Fibroblast of the aortic adventitia (primary cell): ENCODE measurements around the gene AP1AR. TPM values are rescaled to one million over a fixed set of nuclear protein-coding genes. Genes with fewer than 3 reads are reported as not detected.

Source experiments
- DNase-seq: peaks from one replicate; pipeline ENCODE4 v3.0.0-alpha.2; 2010; ENCODE audit warnings: low read depth
- H3K4me3 ChIP-seq: 2 replicates; pipeline ENCODE4 v1.5.1; 2011; ENCODE audit warnings: low read depth, mild to moderate bottlenecking, control low read depth, low read length, moderate library complexity
- total RNA-seq: library from RNA; depleted of rRNA; stranded (reverse); fragments of >200 nt; gene quantifications from 2 replicates; pipeline ENCODE4 v1.2.3, GENCODE V29; 2012; ENCODE audit warnings: low replicate concordance
- TF ChIP-seq, protein P1 (sequence below): IDR thresholded peaks from 2 replicates; pipeline ENCODE4 v1.5.1; 2011; ENCODE audit warnings: mild to moderate bottlenecking, low read length, control low read depth, inconsistent platforms; ENCODE audit not compliant: insufficient read depth

Gene AP1AR
- total RNA-seq, 1 donor, result 25.8 TPM

GRCh38 chr4:112210777-112211176 lies 20.8 kb upstream of the AP1AR start:
- TF ChIP-seq, protein P1, sequence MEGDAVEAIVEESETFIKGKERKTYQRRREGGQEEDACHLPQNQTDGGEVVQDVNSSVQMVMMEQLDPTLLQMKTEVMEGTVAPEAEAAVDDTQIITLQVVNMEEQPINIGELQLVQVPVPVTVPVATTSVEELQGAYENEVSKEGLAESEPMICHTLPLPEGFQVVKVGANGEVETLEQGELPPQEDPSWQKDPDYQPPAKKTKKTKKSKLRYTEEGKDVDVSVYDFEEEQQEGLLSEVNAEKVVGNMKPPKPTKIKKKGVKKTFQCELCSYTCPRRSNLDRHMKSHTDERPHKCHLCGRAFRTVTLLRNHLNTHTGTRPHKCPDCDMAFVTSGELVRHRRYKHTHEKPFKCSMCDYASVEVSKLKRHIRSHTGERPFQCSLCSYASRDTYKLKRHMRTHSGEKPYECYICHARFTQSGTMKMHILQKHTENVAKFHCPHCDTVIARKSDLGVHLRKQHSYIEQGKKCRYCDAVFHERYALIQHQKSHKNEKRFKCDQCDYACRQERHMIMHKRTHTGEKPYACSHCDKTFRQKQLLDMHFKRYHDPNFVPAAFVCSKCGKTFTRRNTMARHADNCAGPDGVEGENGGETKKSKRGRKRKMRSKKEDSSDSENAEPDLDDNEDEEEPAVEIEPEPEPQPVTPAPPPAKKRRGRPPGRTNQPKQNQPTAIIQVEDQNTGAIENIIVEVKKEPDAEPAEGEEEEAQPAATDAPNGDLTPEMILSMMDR, result no peak
- H3K4me3 ChIP-seq, result no peak overlapping the region
- no peak for DNase-seq

DNA sequence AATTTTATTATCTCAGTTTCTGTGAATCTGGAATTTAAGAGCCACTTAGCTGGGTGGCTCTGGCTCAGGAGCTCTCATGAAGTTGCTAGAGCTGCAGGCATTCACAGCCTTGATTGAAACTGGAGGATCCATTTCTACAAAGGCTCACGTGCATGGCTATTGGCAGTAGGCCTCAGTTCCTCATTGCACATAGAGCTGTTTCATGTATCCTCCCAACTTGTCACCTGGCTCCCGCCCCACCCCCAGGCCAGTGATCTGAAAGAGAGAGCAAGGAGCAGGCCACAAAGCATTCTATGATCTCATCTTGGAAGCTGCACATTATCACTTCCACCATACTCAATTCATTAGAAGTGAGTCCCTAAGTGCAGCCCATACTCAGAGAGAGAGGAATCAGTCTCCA lies 18.5 kb upstream of the AP1AR start:
- no peak overlapping the region for H3K4me3 ChIP-seq
- DNase-seq, result no peak
- TF ChIP-seq, protein P1, result no peak

- TF ChIP-seq, protein P1, result no peak
- peak; percentile 85 for DNase-seq
- no peak overlapping the region for H3K4me3 ChIP-seq
Measured at GRCh38 chr4:112213856-112214255, 17.7 kb upstream of the AP1AR start.

DNA sequence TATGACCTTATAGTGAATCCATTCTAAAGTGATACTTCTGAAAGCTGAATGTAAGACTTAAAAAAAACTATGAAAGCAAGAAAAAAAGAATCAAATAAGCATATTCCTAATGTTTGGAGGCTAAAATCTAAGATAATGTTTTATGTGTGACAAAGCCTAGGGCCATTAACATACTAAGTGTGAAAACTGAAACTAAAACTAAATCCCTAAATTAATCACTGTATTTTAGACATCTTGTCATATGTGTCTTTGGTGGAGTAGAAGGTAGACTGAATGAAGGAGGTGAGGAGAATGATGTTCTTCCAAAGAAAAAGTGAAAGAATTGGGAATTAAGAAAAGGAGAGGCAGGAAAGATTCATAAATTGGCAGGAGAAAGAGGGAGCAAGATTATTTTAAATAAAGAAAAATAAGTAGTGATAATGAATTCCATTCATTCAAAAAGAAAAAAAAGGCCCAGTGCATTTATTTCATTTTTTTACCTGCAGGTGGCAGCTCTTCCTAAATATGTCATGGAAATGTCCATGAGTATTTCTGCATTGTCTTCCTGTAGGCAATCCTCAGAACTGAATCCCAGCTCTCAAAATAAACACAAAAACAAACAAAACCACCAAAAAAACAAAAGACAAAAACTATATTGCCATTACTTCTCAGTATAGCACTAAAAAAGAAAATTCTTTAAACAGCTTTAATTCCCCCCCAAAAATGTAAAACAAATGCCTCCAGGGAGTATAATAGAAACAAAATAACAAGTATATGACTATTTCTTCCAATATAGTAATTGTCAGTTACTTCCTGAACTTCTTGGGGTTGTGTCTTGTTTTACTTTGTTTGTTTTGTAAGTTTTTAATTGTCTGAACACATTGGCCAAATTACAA lies 17.0 kb upstream of the AP1AR start:
- no peak overlapping the region for H3K4me3 ChIP-seq
- TF ChIP-seq, protein P1, result peak; percentile 47
- DNase-seq, result peak; percentile 55

DNA sequence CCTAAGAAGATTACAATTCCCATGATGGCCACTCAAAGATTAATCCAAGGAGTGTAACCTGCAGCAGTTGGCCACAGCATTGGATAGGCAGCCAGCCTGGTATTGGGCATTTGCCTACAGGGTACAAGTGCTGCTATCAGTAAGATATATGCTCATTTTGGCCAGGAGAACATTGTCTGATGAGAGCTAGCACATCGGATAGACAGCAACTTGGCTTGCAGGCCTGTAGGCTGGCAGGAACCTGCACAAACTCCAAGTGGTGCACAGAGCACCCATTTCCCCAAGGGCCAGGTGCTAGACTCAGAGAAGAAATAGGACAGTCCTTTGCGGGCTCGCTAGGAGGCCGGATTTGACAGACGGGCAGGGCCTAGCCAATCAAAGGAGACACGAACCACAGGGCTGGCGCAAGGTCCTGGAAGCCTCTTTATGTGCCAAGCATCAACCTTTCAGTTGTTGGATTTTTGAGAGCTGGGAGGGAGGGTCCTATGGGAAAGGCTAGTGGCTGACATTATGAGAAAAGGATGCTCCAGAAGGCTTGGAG lies 11.7 kb upstream of the AP1AR start:
- no peak overlapping the region for H3K4me3 ChIP-seq
- TF ChIP-seq, protein P1, result no peak
- no peak for DNase-seq

DNA sequence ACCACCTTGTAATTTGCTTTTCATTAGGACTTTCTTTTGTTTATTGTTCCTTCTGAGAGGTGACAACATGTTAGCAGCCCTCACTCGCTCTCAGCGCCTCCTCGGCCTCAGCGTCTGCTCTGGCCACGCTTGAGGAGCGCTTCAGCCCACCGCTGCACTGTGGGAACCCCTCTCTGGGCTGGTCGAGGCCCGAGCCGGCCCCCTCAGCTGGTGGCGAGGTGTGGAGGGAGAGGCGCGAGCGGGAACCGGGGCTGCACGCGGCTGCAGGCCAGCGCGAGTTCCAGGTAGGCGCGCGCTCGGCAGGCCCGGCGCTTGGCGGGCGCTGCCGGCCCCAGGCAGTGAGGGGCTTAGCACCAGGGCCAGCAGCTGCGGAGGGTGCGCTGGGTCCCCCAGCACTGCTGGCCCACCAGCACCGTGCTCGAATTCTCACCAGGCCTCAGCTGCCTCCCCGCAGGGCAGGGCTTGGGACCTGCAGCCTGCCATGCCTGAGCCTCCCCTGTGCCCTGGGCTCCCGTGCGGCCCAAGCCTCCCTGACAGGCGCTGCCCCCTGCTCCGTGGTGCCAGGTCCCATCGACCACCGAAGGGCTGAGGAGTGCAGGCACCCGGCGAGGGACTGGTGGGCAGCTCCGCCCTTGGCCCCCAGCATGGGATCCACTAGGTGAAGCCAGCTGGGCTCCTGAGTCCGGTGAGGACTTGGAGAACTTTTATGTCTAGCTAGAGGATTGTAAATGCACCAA lies 9.2 kb upstream of the AP1AR start:
- TF ChIP-seq, protein P1, result no peak
- H3K4me3 ChIP-seq, result no peak overlapping the region
- DNase-seq, result no peak
